NB4 (cell line): ENCODE data around the gene PCOLCE2.

Source experiments
- DNase-seq: peaks from one replicate; pipeline ENCODE4 v3.0.0; 2010; ENCODE audit warnings: low read depth
- H3K4me3 ChIP-seq: one replicate; pipeline ENCODE4 v1.5.1; 2011; ENCODE audit warnings: mild to moderate bottlenecking, low read depth, low read length, moderate library complexity
- CTCF ChIP-seq: IDR thresholded peaks from one replicate; pipeline ENCODE4 v1.5.1; 2012; ENCODE audit warnings: low read depth, low read length
- MYC ChIP-seq: IDR thresholded peaks from 2 replicates; pipeline ENCODE4 v1.6.1; 2011; ENCODE audit warnings: low read depth, low read length
- POLR2A ChIP-seq: IDR thresholded peaks from 2 replicates; pipeline ENCODE4 v1.6.1; 2011; ENCODE audit warnings: mild to moderate bottlenecking; ENCODE audit not compliant: insufficient read length; ENCODE audit errors: extremely low read depth
- TF ChIP-seq, protein P1 (sequence below): IDR thresholded peaks from 2 replicates; pipeline ENCODE4 v1.6.1; 2011; ENCODE audit warnings: low read depth, low read length

The PCOLCE2 gene

GRCh38 chr3:142916605-142917004 is 27.7 kb upstream of the PCOLCE2 start:
- no peak for DNase-seq
- no peak for TF ChIP-seq CTCF
- TF ChIP-seq MYC = no peak
- no peak for TF ChIP-seq POLR2A
- TF ChIP-seq, protein P1, sequence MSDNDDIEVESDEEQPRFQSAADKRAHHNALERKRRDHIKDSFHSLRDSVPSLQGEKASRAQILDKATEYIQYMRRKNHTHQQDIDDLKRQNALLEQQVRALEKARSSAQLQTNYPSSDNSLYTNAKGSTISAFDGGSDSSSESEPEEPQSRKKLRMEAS = no peak

DNA sequence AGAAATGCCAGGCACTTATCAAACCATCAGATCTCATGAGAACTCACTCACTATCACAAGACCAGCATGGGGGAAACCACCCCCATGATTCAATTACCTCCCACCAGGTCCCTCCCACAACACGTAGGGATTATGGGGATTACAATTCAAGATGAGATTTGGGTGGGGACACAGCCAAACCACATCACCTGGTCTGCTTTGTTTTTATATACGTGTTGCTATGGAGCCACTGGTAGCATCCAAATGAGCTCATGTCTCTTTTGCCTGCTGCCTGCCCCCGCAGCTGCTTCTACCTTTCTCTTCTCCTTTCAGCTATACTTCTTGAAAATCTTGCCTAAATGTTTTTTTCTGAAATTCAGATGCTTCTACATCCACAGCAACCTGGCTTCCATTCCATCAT is 26.8 kb upstream of the PCOLCE2 start:
- TF ChIP-seq POLR2A (no peak), CTCF (no peak)
- DNase-seq = no peak
- H3K4me3 ChIP-seq = no peak overlapping the region

More at GRCh38 chr3:142916605-142917004, 27.7 kb upstream of the PCOLCE2 start:
- H3K4me3 ChIP-seq = no peak overlapping the region

- no peak overlapping the region for H3K4me3 ChIP-seq
- DNase-seq = no peak
- TF ChIP-seq POLR2A (no peak), MYC (no peak), CTCF (no peak)
- TF ChIP-seq, protein P1 = no peak
These were observed 25.5 kb upstream of the PCOLCE2 start for GRCh38 chr3:142914286-142914811.

DNA sequence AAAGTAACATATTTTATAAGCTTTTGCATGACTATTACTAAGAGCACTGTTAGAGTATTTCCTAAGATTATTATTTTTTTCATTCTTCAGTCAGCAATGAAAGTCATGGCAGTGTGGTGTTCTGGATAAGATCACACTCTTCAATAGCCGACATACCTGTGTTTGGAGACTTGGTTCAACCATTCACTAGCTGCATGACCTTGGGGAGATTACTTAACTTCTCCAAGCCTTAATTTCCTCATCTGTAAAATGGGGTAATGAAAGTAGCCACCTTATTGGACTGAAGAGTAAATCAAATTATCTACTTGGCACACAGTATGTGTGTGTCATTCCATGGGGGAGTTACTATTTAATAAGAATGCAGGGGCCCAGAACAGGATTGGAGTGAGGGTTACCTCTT is 24.5 kb upstream of the PCOLCE2 start:
- DNase-seq = no peak
- H3K4me3 ChIP-seq = no peak overlapping the region

GRCh38 chr3:142912402-142913172 is 23.7 kb upstream of the PCOLCE2 start:
- H3K4me3 ChIP-seq = no peak overlapping the region
- no peak for DNase-seq
- TF ChIP-seq, protein P1 = no peak
- no peak for TF ChIP-seq POLR2A
- no peak for TF ChIP-seq MYC
- TF ChIP-seq CTCF = no peak

More for the DNA sequence above, 24.5 kb upstream of the PCOLCE2 start:
- TF ChIP-seq POLR2A (no peak), CTCF (no peak), MYC (no peak)
- TF ChIP-seq, protein P1 = no peak

DNA sequence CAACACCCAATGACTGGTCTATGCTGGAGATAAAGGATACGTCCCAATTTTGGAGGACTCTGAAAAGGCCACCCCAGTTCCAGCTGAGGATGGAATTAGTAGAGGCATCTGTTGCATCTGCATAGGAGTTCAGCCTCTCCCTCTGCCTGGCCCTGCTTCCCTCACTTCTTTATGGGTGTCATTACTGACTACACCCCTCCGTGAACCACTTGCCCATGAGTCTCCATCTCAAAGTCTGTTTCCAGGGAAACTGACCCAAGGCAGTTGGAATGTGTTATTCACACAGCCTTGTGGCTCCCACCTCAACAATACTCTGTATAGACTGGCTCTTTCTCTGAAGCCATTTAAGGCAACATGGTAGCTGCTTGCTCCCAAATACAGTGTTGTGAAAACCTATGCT is 21.4 kb upstream of the PCOLCE2 start:
- no peak for DNase-seq
- TF ChIP-seq CTCF = no peak
- TF ChIP-seq MYC = no peak
- no peak for TF ChIP-seq POLR2A
- TF ChIP-seq, protein P1 = no peak

More for the DNA sequence above, 21.4 kb upstream of the PCOLCE2 start:
- H3K4me3 ChIP-seq = no peak overlapping the region
